Measurements from ENCODE around the gene ITGAL. TPM values are rescaled to one million over a fixed set of nuclear protein-coding genes. Genes with fewer than 3 reads are reported as not detected.
A peak's percentile ranks its signal among the peaks of the same experiment; 100 is the strongest.

ITGAL gene
- total and polyA plus RNA-seq, 4 donors = 4.3 to 11.8 (median 6.9) TPM

GRCh38 chr16:30534368-30535105 is 62.0 kb downstream of the ITGAL start, which contains the start of gene ZNF747 (continued):
- TF ChIP-seq, protein P1, sequence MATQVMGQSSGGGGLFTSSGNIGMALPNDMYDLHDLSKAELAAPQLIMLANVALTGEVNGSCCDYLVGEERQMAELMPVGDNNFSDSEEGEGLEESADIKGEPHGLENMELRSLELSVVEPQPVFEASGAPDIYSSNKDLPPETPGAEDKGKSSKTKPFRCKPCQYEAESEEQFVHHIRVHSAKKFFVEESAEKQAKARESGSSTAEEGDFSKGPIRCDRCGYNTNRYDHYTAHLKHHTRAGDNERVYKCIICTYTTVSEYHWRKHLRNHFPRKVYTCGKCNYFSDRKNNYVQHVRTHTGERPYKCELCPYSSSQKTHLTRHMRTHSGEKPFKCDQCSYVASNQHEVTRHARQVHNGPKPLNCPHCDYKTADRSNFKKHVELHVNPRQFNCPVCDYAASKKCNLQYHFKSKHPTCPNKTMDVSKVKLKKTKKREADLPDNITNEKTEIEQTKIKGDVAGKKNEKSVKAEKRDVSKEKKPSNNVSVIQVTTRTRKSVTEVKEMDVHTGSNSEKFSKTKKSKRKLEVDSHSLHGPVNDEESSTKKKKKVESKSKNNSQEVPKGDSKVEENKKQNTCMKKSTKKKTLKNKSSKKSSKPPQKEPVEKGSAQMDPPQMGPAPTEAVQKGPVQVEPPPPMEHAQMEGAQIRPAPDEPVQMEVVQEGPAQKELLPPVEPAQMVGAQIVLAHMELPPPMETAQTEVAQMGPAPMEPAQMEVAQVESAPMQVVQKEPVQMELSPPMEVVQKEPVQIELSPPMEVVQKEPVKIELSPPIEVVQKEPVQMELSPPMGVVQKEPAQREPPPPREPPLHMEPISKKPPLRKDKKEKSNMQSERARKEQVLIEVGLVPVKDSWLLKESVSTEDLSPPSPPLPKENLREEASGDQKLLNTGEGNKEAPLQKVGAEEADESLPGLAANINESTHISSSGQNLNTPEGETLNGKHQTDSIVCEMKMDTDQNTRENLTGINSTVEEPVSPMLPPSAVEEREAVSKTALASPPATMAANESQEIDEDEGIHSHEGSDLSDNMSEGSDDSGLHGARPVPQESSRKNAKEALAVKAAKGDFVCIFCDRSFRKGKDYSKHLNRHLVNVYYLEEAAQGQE (IDR thresholded peaks at IDR 0.05) = peak; percentile 74
- TF ChIP-seq YY1 (IDR thresholded peaks at IDR 0.05) (peak; percentile 100), FOXA1 (IDR thresholded peaks at IDR 0.05) (peak; percentile 27), HNF4A (conservative IDR thresholded peaks at IDR 0.05) (peak; percentile 70 to 73), HNF4G (IDR thresholded peaks at IDR 0.05) (no peak)
- TF ChIP-seq, protein P2, sequence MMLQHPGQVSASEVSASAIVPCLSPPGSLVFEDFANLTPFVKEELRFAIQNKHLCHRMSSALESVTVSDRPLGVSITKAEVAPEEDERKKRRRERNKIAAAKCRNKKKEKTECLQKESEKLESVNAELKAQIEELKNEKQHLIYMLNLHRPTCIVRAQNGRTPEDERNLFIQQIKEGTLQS (IDR thresholded peaks at IDR 0.05) = no peak

- no peak for DNase-seq (ENCODE audit: low spot score)
- TF ChIP-seq, protein P3, sequence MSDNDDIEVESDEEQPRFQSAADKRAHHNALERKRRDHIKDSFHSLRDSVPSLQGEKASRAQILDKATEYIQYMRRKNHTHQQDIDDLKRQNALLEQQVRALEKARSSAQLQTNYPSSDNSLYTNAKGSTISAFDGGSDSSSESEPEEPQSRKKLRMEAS (IDR thresholded peaks at IDR 0.05) = no peak
- TF ChIP-seq CTCF (IDR thresholded peaks at IDR 0.05; ENCODE audit: low read depth, low read length, missing input control) = no peak
- TF ChIP-seq, protein P1 (IDR thresholded peaks at IDR 0.05) = no peak
- TF ChIP-seq GABPA (IDR thresholded peaks at IDR 0.05 in 1 of 2, conservative IDR thresholded peaks at IDR 0.05 in 1 of 2) = peak in 1 of 2 donors; percentile 3
- TF ChIP-seq FOXA2 (IDR thresholded peaks at IDR 0.05) = no peak
- TF ChIP-seq HNF4A (conservative IDR thresholded peaks at IDR 0.05) = peak in 1 of 2 donors; percentile 17
- TF ChIP-seq NR2F2 (IDR thresholded peaks at IDR 0.05) = no peak
- no peak for TF ChIP-seq HNF4G (IDR thresholded peaks at IDR 0.05)
- TF ChIP-seq FOXA1 (IDR thresholded peaks at IDR 0.05) = peak; percentile 8
- TF ChIP-seq JUND (IDR thresholded peaks at IDR 0.05) = peak; percentile 7 to 22
- peak; percentile 95 for TF ChIP-seq YY1 (IDR thresholded peaks at IDR 0.05)
- peak; percentile 9 for TF ChIP-seq SP1 (IDR thresholded peaks at IDR 0.05)
- TF ChIP-seq, protein P4, sequence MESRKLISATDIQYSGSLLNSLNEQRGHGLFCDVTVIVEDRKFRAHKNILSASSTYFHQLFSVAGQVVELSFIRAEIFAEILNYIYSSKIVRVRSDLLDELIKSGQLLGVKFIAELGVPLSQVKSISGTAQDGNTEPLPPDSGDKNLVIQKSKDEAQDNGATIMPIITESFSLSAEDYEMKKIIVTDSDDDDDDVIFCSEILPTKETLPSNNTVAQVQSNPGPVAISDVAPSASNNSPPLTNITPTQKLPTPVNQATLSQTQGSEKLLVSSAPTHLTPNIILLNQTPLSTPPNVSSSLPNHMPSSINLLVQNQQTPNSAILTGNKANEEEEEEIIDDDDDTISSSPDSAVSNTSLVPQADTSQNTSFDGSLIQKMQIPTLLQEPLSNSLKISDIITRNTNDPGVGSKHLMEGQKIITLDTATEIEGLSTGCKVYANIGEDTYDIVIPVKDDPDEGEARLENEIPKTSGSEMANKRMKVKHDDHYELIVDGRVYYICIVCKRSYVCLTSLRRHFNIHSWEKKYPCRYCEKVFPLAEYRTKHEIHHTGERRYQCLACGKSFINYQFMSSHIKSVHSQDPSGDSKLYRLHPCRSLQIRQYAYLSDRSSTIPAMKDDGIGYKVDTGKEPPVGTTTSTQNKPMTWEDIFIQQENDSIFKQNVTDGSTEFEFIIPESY (IDR thresholded peaks at IDR 0.05) = no peak
- H3K4me1 ChIP-seq (ENCODE audit: control insufficient read depth in 4 of 4, insufficient read depth in 4 of 4, low read length in 3 of 4) = peaks cover 7 to 35% (median 23%) of the 10 kb centered on the region in 4 donors
Measured at GRCh38 chr16:30535106-30535776, 62.7 kb downstream of the ITGAL start.

More at GRCh38 chr16:30535106-30535776, 62.7 kb downstream of the ITGAL start:
- WGBS = 3% methylated on average over 18 of the region's 18 CpGs
- Histone ChIP-seq H3K9ac (ENCODE audit: low read depth in 1 of 2, low read length in 2 of 2) (peak overlapping the region; percentile 70 to 76), H3K4me3 (ENCODE audit: low read depth in 1 of 3, low read length in 3 of 3) (peak overlapping the region; percentile 65 to 94 (median 81)), H3K36me3 (ENCODE audit: control insufficient read depth in 4 of 4, insufficient read depth in 3 of 4, low read depth in 1 of 4, low read length in 3 of 4) (peaks cover 0 to 6% (median 1%) of the 10 kb centered on the region in 4 donors), H3K27ac (ENCODE audit: low read depth in 1 of 2, low read length in 2 of 2) (peak overlapping the region; percentile 86 to 99), H3K9me3 (ENCODE audit: control insufficient read depth in 4 of 4, low read length in 3 of 4) (no peaks in the 10 kb centered on the region), H3K27me3 (ENCODE audit: control insufficient read depth in 4 of 4, insufficient read depth in 4 of 4, low read length in 3 of 4) (no peaks in the 10 kb centered on the region)
